B cell (primary cell): ENCODE measurements around the gene PARD3. TPM values are rescaled to one million over a fixed set of nuclear protein-coding genes. Genes with fewer than 3 reads are reported as not detected.
"Not testable (repeated sequence)": the region's sequence is repeated elsewhere in the genome, so short reads cannot be mapped to it uniquely, and the experiment has no call there.

ENCODE experiments used
- ATAC-seq: fragments of 200-7000 bp; cut with Tn5 transposase; one replicate; pipeline ENCODE4 v1.10.0; 2021; ENCODE audit warnings: low read depth, mild to moderate bottlenecking, moderate number of reproducible peaks, moderate library complexity
- CTCF ChIA-PET: fragments of 350-600 bp; sonication (Branson Sonifier 250); formaldehyde crosslinking; loops from one replicate; lab custom pipeline; 2021; ENCODE audit warnings: antibody characterized with exemption, inconsistent platforms; lab: Charles Lee
- POLR2A ChIA-PET: fragments of 350-600 bp; sonication (Branson Sonifier 250); formaldehyde crosslinking; loops from one replicate; lab custom pipeline; 2021; ENCODE audit warnings: antibody characterized with exemption; lab: Charles Lee
- DNase-seq: peaks from one replicate; pipeline ENCODE4 v3.0.0; 2013
- H2AFZ ChIP-seq: 2 replicates; pipeline ENCODE4 v1.6.1; 2012; ENCODE audit warnings: mild to moderate bottlenecking, low read depth, low read length; ENCODE audit not compliant: insufficient read depth, poor library complexity, severe bottlenecking
- H3K27ac ChIP-seq, 2 donors: 1 replicate in 1 of 2; 2 replicates in 1 of 2; pipeline ENCODE4 v1.5.1; 2012 to 2013; ENCODE audit warnings: low read length in 2 of 2, mild to moderate bottlenecking in 2 of 2, moderate library complexity in 1 of 2
- H3K27me3 ChIP-seq, 4 experiments: fragments of 200-600 bp in 1 of 4; sonication (generic) in 1 of 4; replicated peaks in 1 of 4; 1 replicate in 2 of 4; 2 replicates in 2 of 4; pipeline versions ENCODE4 v1.6.1 to v1.7.0; 2013 to 2016; ENCODE audit warnings: low read length in 3 of 4, mild to moderate bottlenecking in 2 of 4, mixed read lengths in 1 of 4, moderate library complexity in 1 of 4; ENCODE audit not compliant: insufficient read depth in 4 of 4, control insufficient read depth in 3 of 4; ENCODE audit errors: control extremely low read depth in 1 of 4
- H3K36me3 ChIP-seq, 2 experiments: replicated peaks in 1 of 2; 1 replicate in 1 of 2; 2 replicates in 1 of 2; pipeline versions ENCODE4 v1.6.1 to v1.7.1; 2013; ENCODE audit warnings: low read length in 1 of 2; ENCODE audit not compliant: insufficient read depth in 2 of 2, control insufficient read depth in 1 of 2; ENCODE audit errors: control extremely low read depth in 1 of 2, extremely low read depth in 1 of 2
- H3K4me1 ChIP-seq, 2 donors: fragments of 200-600 bp in 1 of 2; sonication (generic) in 1 of 2; 1 replicate in 1 of 2; 2 replicates in 1 of 2; pipeline versions ENCODE4 v1.5.1 to v1.6.1; 2013 to 2017; ENCODE audit warnings: low read length in 2 of 2; ENCODE audit not compliant: control insufficient read depth in 2 of 2, insufficient read depth in 2 of 2
- H3K4me2 ChIP-seq: replicated peaks from 2 replicates; pipeline ENCODE3; 2012; ENCODE audit warnings: mild to moderate bottlenecking, low read depth, low read length; ENCODE audit not compliant: poor library complexity, severe bottlenecking
- H3K4me3 ChIP-seq, 5 experiments: fragments of 200-600 bp in 1 of 5; sonication (generic) in 1 of 5; 1 replicate in 3 of 5; 2 replicates in 2 of 5; pipeline versions ENCODE4 v1.5.1 to v1.7.0; 2011 to 2016; ENCODE audit warnings: low read length in 4 of 5, mild to moderate bottlenecking in 4 of 5, low read depth in 2 of 5, control low read depth in 1 of 5, moderate library complexity in 1 of 5; ENCODE audit not compliant: insufficient read depth in 1 of 5; ENCODE audit errors: control extremely low read depth in 1 of 5, extremely low read depth in 1 of 5
- H3K79me2 ChIP-seq: fragments of 200-600 bp; sonication (generic); one replicate; pipeline ENCODE4 v1.6.0; 2016; ENCODE audit warnings: low read length; ENCODE audit not compliant: control insufficient read depth, insufficient read depth
- H3K9ac ChIP-seq: fragments of 200-600 bp; sonication (generic); 2 replicates; pipeline ENCODE4 v1.6.1; 2017; ENCODE audit warnings: mild to moderate bottlenecking, low read length, moderate library complexity
- H3K9me3 ChIP-seq, 3 donors: one replicate each; pipeline versions ENCODE4 v1.6.1 to v1.7.1; 2013; ENCODE audit warnings: low read length in 2 of 3; ENCODE audit not compliant: control insufficient read depth in 2 of 3, insufficient read depth in 1 of 3; ENCODE audit errors: control extremely low read depth in 1 of 3
- H4K20me1 ChIP-seq: 2 replicates; pipeline ENCODE4 v1.6.0; 2012; ENCODE audit warnings: mild to moderate bottlenecking, low read length; ENCODE audit not compliant: insufficient read depth, control insufficient read depth, poor library complexity, severe bottlenecking
- H3K27ac Mint-ChIP-seq: one replicate; pipeline ENCODE4 v1.8.0; 2021; ENCODE audit warnings: mixed read lengths
- H3K27me3 Mint-ChIP-seq: one replicate; pipeline ENCODE4 v1.8.0; 2021; ENCODE audit warnings: mixed read lengths
- H3K4me1 Mint-ChIP-seq: one replicate; pipeline ENCODE4 v1.8.0; 2021; ENCODE audit warnings: mixed read lengths
- H3K4me3 Mint-ChIP-seq: one replicate; pipeline ENCODE4 v1.8.0; 2021; ENCODE audit warnings: mixed read lengths
- H3K9me3 Mint-ChIP-seq: one replicate; pipeline ENCODE4 v1.8.0; 2022; ENCODE audit warnings: mixed read lengths; ENCODE audit not compliant: insufficient read depth
- EZH2 ChIP-seq: IDR thresholded peaks from 2 replicates; pipeline ENCODE4 v1.6.1; 2012; ENCODE audit warnings: borderline replicate concordance, low read depth, mild to moderate bottlenecking, moderate library complexity, low read length; ENCODE audit not compliant: insufficient read depth, poor library complexity, severe bottlenecking
- WGBS: methylation state at CpG from one replicate; pipeline ENCODE4 v1.1.5; 2013; ENCODE audit warnings: missing lambda C conversion rate; ENCODE audit not compliant: insufficient coverage; 5-methylcytosine and 5-hydroxymethylcytosine counted together
- intact Hi-C: fragments of 100-400 bp; cut with micrococcal nuclease; formaldehyde crosslinking; loops from one replicate; pipeline ENCODE4 v1.10.0; 2022
- polyA plus RNA-seq: library from polyadenylated mRNA; depleted of rRNA; stranded (reverse); fragments of >200 nt; gene quantifications from 2 replicates; pipeline ENCODE4 v1.2.3, GENCODE V29; 2012
- total RNA-seq, 2 donors: library from RNA; stranded (reverse); fragments of 120-200 nt in 1 of 2; gene quantifications; 1 replicate in 1 of 2; 2 replicates in 1 of 2; pipeline versions ENCODE4 v1.2.3 to v1.2.4, GENCODE V29; 2013 to 2022
- TF ChIP-seq, protein P1 (sequence below): fragments of 200-600 bp; IDR thresholded peaks from one replicate; pipeline ENCODE4 v1.8.0; 2022; ENCODE audit warnings: antibody characterized with exemption, mild to moderate bottlenecking

Gene PARD3
- total and polyA plus RNA-seq, 2 donors (not counting 1 experiment from before 2014, with no cell fraction given), result not detected

DNA sequence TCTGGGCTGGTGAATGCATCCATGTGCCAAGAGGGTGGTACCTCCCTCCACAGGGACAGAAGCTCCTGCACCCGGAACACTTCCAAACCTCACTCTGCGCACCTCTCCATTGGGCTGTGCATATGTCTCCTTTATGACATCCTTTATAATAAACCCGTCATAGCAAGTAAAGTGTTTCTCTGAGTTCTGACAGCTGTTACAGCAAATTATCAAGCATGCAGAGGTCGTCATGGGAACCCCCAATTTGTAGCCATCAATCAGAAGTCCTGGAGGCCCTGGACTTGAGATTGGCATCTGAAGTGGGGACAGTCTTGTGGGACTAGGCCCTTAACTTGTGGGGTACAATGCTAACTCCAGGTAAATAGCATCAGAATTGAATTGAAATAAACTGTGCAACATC lies 29.4 kb upstream of the PARD3 start:
- intact Hi-C loops, result no loop called here
- no peaks in the 10 kb centered on the region for H4K20me1 ChIP-seq
- no peaks in the 10 kb centered on the region for H3K9me3 Mint-ChIP-seq
- WGBS, result 89% methylated on average over 3 of the region's 4 CpGs
- no peak for ATAC-seq
- no peak overlapping the region for H3K4me2 ChIP-seq
- DNase-seq, result no peak
- POLR2A ChIA-PET, result no interaction called here
- H3K27me3 Mint-ChIP-seq, result peaks cover 5% of the 10 kb centered on the region
- CTCF ChIA-PET, result no interaction called here
- no peaks in the 10 kb centered on the region for H3K36me3 ChIP-seq
- no peaks in the 10 kb centered on the region for H3K27me3 ChIP-seq
- H3K4me3 ChIP-seq, result no peak overlapping the region
- no peak overlapping the region for H3K4me3 Mint-ChIP-seq
- no peaks in the 10 kb centered on the region for H3K79me2 ChIP-seq
- TF ChIP-seq, protein P1, sequence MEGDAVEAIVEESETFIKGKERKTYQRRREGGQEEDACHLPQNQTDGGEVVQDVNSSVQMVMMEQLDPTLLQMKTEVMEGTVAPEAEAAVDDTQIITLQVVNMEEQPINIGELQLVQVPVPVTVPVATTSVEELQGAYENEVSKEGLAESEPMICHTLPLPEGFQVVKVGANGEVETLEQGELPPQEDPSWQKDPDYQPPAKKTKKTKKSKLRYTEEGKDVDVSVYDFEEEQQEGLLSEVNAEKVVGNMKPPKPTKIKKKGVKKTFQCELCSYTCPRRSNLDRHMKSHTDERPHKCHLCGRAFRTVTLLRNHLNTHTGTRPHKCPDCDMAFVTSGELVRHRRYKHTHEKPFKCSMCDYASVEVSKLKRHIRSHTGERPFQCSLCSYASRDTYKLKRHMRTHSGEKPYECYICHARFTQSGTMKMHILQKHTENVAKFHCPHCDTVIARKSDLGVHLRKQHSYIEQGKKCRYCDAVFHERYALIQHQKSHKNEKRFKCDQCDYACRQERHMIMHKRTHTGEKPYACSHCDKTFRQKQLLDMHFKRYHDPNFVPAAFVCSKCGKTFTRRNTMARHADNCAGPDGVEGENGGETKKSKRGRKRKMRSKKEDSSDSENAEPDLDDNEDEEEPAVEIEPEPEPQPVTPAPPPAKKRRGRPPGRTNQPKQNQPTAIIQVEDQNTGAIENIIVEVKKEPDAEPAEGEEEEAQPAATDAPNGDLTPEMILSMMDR, result no peak
- TF ChIP-seq EZH2, result no peak
- H3K4me1 ChIP-seq, result no peaks in the 10 kb centered on the region
- no peak overlapping the region for H3K27ac Mint-ChIP-seq
- no peak overlapping the region for H3K27ac ChIP-seq
- H3K4me1 Mint-ChIP-seq, result no peaks in the 10 kb centered on the region
- H2AFZ ChIP-seq, result no peak overlapping the region
- H3K9me3 ChIP-seq, result no peaks in the 10 kb centered on the region
- H3K9ac ChIP-seq, result no peak overlapping the region

DNA sequence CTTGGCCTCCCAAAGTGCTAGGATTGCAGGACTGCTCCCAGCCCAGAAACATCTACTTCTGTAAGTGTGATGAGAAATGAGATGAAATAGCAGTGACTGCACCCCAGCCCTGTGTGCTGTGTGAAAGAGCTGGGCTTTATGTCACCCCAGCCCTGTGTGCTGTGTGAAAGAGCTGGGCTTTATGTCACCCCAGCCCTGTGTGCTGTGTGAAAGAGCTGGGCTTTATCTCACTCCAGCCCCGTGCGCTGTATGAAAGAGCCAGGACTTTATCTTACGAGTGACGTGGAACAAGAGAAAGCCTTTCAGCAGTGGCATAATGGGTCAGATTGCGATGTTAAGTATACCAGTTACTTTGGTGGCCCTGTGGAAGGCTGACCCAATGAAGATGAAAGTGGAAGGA lies 28.4 kb upstream of the PARD3 start:
- ATAC-seq, H3K9me3 Mint-ChIP-seq, H3K27me3 Mint-ChIP-seq, H3K4me3 Mint-ChIP-seq, H3K27ac Mint-ChIP-seq, H3K79me2 ChIP-seq, H3K9me3 ChIP-seq, H3K36me3 ChIP-seq, H4K20me1 ChIP-seq, H3K27ac ChIP-seq, H3K4me3 ChIP-seq, H3K4me1 ChIP-seq, intact Hi-C loops, POLR2A ChIA-PET, H2AFZ ChIP-seq, CTCF ChIA-PET, H3K9ac ChIP-seq, H3K27me3 ChIP-seq, DNase-seq, H3K4me1 Mint-ChIP-seq, H3K4me2 ChIP-seq: not testable (repeated sequence)
- 92% methylated on average over 5 of the region's 5 CpGs for WGBS
